Measurements from ENCODE around the gene TMEM181.
A peak's percentile ranks its signal among the peaks of the same experiment; 100 is the strongest.

TMEM181 gene

DNA sequence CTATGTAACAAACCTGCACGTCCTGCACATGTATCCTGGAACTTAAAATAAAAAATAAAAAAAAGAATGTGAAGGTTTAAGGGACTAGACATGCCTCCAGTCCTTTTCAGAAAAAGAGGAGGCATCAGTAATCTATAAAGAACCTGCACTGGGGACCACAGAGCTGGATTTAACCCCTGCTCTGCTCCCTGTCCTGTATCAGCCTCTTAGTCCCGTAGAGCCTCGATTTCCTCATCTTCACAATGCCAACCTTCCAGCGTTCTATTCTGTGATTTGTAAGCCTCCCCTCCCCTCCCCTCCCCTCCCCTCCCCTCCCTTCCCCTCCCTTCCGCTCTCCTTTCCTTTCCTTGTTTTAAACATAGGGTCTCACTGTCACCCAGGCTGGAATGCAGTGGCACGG is 31.1 kb upstream of the TMEM181 start:
- DNase-seq (ENCODE audit: low spot score), result no peak
- TF ChIP-seq, protein P1, sequence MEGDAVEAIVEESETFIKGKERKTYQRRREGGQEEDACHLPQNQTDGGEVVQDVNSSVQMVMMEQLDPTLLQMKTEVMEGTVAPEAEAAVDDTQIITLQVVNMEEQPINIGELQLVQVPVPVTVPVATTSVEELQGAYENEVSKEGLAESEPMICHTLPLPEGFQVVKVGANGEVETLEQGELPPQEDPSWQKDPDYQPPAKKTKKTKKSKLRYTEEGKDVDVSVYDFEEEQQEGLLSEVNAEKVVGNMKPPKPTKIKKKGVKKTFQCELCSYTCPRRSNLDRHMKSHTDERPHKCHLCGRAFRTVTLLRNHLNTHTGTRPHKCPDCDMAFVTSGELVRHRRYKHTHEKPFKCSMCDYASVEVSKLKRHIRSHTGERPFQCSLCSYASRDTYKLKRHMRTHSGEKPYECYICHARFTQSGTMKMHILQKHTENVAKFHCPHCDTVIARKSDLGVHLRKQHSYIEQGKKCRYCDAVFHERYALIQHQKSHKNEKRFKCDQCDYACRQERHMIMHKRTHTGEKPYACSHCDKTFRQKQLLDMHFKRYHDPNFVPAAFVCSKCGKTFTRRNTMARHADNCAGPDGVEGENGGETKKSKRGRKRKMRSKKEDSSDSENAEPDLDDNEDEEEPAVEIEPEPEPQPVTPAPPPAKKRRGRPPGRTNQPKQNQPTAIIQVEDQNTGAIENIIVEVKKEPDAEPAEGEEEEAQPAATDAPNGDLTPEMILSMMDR (IDR thresholded peaks at IDR 0.05; ENCODE audit: poor library complexity, severe bottlenecking), result no peak

GRCh38 chr6:158529629-158530028 is 30.3 kb upstream of the TMEM181 start:
- H3K9me3 ChIP-seq (ENCODE audit: severe bottlenecking), result no peaks in the 10 kb centered on the region
- no peak for DNase-seq (ENCODE audit: low spot score)
- ATAC-seq (ENCODE audit: low read depth), result no peak
- H3K36me3 ChIP-seq (ENCODE audit: low read depth), result no peaks in the 10 kb centered on the region
- no peak overlapping the region for H3K4me3 ChIP-seq (ENCODE audit: severe bottlenecking)
- no peak overlapping the region for H3K27ac ChIP-seq (ENCODE audit: poor library complexity, severe bottlenecking)
- no peaks in the 10 kb centered on the region for H3K27me3 ChIP-seq (ENCODE audit: insufficient read depth, poor library complexity, severe bottlenecking)
- H3K4me1 ChIP-seq (ENCODE audit: insufficient read depth, poor library complexity, severe bottlenecking), result no peaks in the 10 kb centered on the region
- TF ChIP-seq, protein P1 (IDR thresholded peaks at IDR 0.05; ENCODE audit: poor library complexity, severe bottlenecking), result no peak

More for the DNA sequence above, 31.1 kb upstream of the TMEM181 start:
- H3K9me3 ChIP-seq (ENCODE audit: severe bottlenecking), result no peaks in the 10 kb centered on the region
- H3K4me3 ChIP-seq (ENCODE audit: severe bottlenecking), result no peak overlapping the region
- no peaks in the 10 kb centered on the region for H3K36me3 ChIP-seq (ENCODE audit: low read depth)
- no peaks in the 10 kb centered on the region for H3K27me3 ChIP-seq (ENCODE audit: insufficient read depth, poor library complexity, severe bottlenecking)
- ATAC-seq (ENCODE audit: low read depth), result no peak
- no peaks in the 10 kb centered on the region for H3K4me1 ChIP-seq (ENCODE audit: insufficient read depth, poor library complexity, severe bottlenecking)
- H3K27ac ChIP-seq (ENCODE audit: poor library complexity, severe bottlenecking), result no peak overlapping the region

DNA sequence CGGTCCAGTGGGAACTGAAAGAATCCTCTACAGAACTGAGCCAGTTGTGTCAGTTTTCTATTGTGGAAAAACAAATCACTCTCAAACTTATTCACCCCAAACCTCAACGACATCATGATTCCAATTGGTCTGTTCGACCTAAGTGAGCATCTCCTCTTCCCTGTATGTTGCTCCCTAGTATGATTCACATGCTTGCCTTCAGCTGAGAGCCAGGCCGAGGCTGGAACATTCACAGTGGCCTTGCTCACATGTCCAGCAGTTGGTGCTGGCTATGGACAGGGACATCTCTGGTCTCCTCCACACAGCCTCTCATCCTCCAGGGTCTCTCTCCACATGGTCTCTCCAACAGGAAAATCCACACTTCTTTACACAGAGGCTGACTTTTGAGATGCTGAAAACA is 28.3 kb upstream of the TMEM181 start:
- no peak overlapping the region for H3K4me3 ChIP-seq (ENCODE audit: severe bottlenecking)
- H3K9me3 ChIP-seq (ENCODE audit: severe bottlenecking), result no peaks in the 10 kb centered on the region
- no peak for DNase-seq (ENCODE audit: low spot score)
- no peaks in the 10 kb centered on the region for H3K27me3 ChIP-seq (ENCODE audit: insufficient read depth, poor library complexity, severe bottlenecking)
- no peaks in the 10 kb centered on the region for H3K4me1 ChIP-seq (ENCODE audit: insufficient read depth, poor library complexity, severe bottlenecking)
- ATAC-seq (ENCODE audit: low read depth), result no peak
- TF ChIP-seq, protein P1 (IDR thresholded peaks at IDR 0.05; ENCODE audit: poor library complexity, severe bottlenecking), result no peak
- no peak overlapping the region for H3K27ac ChIP-seq (ENCODE audit: poor library complexity, severe bottlenecking)
- no peaks in the 10 kb centered on the region for H3K36me3 ChIP-seq (ENCODE audit: low read depth)

- H3K4me1 ChIP-seq (ENCODE audit: insufficient read depth, poor library complexity, severe bottlenecking), result no peaks in the 10 kb centered on the region
- H3K4me3 ChIP-seq (ENCODE audit: severe bottlenecking), result no peak overlapping the region
- TF ChIP-seq, protein P1 (IDR thresholded peaks at IDR 0.05; ENCODE audit: poor library complexity, severe bottlenecking), result no peak
- no peak overlapping the region for H3K27ac ChIP-seq (ENCODE audit: poor library complexity, severe bottlenecking)
- ATAC-seq (ENCODE audit: low read depth) (no peak), DNase-seq (ENCODE audit: low spot score) (no peak)
- no peaks in the 10 kb centered on the region for H3K27me3 ChIP-seq (ENCODE audit: insufficient read depth, poor library complexity, severe bottlenecking)
- H3K9me3 ChIP-seq (ENCODE audit: severe bottlenecking), result no peaks in the 10 kb centered on the region
- no peaks in the 10 kb centered on the region for H3K36me3 ChIP-seq (ENCODE audit: low read depth)
Measured at GRCh38 chr6:158531970-158532369, 27.9 kb upstream of the TMEM181 start.

- Histone ChIP-seq H3K4me3 (ENCODE audit: severe bottlenecking) (peak overlapping the region; percentile 37), H3K27ac (ENCODE audit: poor library complexity, severe bottlenecking) (no peak overlapping the region), H3K27me3 (ENCODE audit: insufficient read depth, poor library complexity, severe bottlenecking) (no peaks in the 10 kb centered on the region), H3K4me1 (ENCODE audit: insufficient read depth, poor library complexity, severe bottlenecking) (no peaks in the 10 kb centered on the region), H3K36me3 (ENCODE audit: low read depth) (no peaks in the 10 kb centered on the region), H3K9me3 (ENCODE audit: severe bottlenecking) (no peaks in the 10 kb centered on the region)
- peak; percentile 63 for ATAC-seq (ENCODE audit: low read depth)
- TF ChIP-seq, protein P1 (IDR thresholded peaks at IDR 0.05; ENCODE audit: poor library complexity, severe bottlenecking), result no peak
- no peak for DNase-seq (ENCODE audit: low spot score)
Measured at GRCh38 chr6:158536084-158536890, 23.6 kb upstream of the TMEM181 start.
